Measurements from ENCODE around the gene CD59.

Gene CD59

GRCh38 chr11:33736148-33736812 lies at the start of gene CD59:
CD59 (minus strand) TSS chr11:33736423; CDS start chr11:33722445, 13,978 bp downstream.
- peak; percentile 81 to 84 for DNase-seq

GRCh38 chr11:33785609-33786008 lies 49.4 kb upstream of the CD59 start:
- DNase-seq: no peak

- DNase-seq: no peak
Measured at GRCh38 chr11:33779849-33780528, 43.8 kb upstream of the CD59 start.

GRCh38 chr11:33778675-33779074 lies 42.5 kb upstream of the CD59 start:
- no peak for DNase-seq

- no peak for DNase-seq
Measured at GRCh38 chr11:33777906-33778305, 41.7 kb upstream of the CD59 start.

- no peak for DNase-seq
Measured at GRCh38 chr11:33775832-33776470, 39.7 kb upstream of the CD59 start.

GRCh38 chr11:33775467-33775807 lies 39.2 kb upstream of the CD59 start:
- no peak for DNase-seq

GRCh38 chr11:33774736-33775466 lies 38.7 kb upstream of the CD59 start:
- peak in 1 of 2 donors; percentile 36 for DNase-seq

GRCh38 chr11:33773987-33774735 lies 37.9 kb upstream of the CD59 start, which contains the start of gene FBXO3:
FBXO3 (minus strand) TSS chr11:33774520; CDS start chr11:33774497, 23 bp downstream.
- peak; percentile 81 to 88 for DNase-seq

GRCh38 chr11:33773404-33773986 lies 37.3 kb upstream of the CD59 start:
- DNase-seq: no peak

- no peak for DNase-seq
Measured at GRCh38 chr11:33772870-33773269, 36.6 kb upstream of the CD59 start.

- DNase-seq: no peak
Measured at GRCh38 chr11:33772300-33772699, 36.1 kb upstream of the CD59 start.

- no peak for DNase-seq
Measured at GRCh38 chr11:33770236-33770635, 34.0 kb upstream of the CD59 start.

- no peak for DNase-seq
Measured at GRCh38 chr11:33769542-33769941, 33.3 kb upstream of the CD59 start.

- DNase-seq: no peak
Measured at GRCh38 chr11:33767624-33768023, 31.4 kb upstream of the CD59 start.

GRCh38 chr11:33766085-33766484 lies 29.9 kb upstream of the CD59 start:
- DNase-seq: no peak

- no peak for DNase-seq
Measured at GRCh38 chr11:33761471-33761870, 25.2 kb upstream of the CD59 start.

- DNase-seq: no peak
Measured at GRCh38 chr11:33753304-33753967, 17.2 kb upstream of the CD59 start.

- DNase-seq: no peak
Measured at GRCh38 chr11:33751878-33752277, 15.7 kb upstream of the CD59 start.

- no peak for DNase-seq
Measured at GRCh38 chr11:33747979-33748378, 11.8 kb upstream of the CD59 start.

GRCh38 chr11:33743291-33743690 lies 7.1 kb upstream of the CD59 start:
- DNase-seq: no peak
